GM23338 (cell line): ENCODE data around the gene CMC2. TPM values are rescaled to one million over a fixed set of nuclear protein-coding genes. Genes with fewer than 3 reads are reported as not detected.

Source experiments
- ATAC-seq: fragments of 200-7000 bp; cut with Tn5 transposase; 3 replicates; pipeline ENCODE4 v1.9.1; 2020
- DNase-seq: peaks from one replicate; pipeline ENCODE4 v3.0.0-alpha.2; 2015; ENCODE audit warnings: low spot score
- H2AFZ ChIP-seq: fragments of 200-600 bp; sonication (generic); 2 replicates; pipeline ENCODE4 v1.8.0; 2016; ENCODE audit warnings: antibody characterized with exemption, mild to moderate bottlenecking, moderate library complexity
- H3F3A ChIP-seq: fragments of 200-600 bp; sonication (generic); replicated peaks from 2 replicates; pipeline ENCODE4 v1.8.0; 2017; ENCODE audit warnings: antibody characterized with exemption, mixed run types, low read depth
- H3K27ac ChIP-seq: fragments of 200-600 bp; sonication (generic); 2 replicates; pipeline ENCODE4 v1.6.1; 2016; ENCODE audit warnings: low read depth
- H3K27me3 ChIP-seq: fragments of 200-600 bp; sonication (generic); 2 replicates; pipeline ENCODE4 v1.8.0; 2016; ENCODE audit warnings: mild to moderate bottlenecking, mixed run types, moderate library complexity; ENCODE audit not compliant: insufficient read depth
- H3K36me3 ChIP-seq: fragments of 200-600 bp; sonication (generic); 2 replicates; pipeline ENCODE4 v1.8.0; 2016; ENCODE audit warnings: mild to moderate bottlenecking; ENCODE audit not compliant: insufficient read depth
- H3K4me1 ChIP-seq: fragments of 200-600 bp; sonication (generic); 2 replicates; pipeline ENCODE4 v1.8.0; 2016; ENCODE audit warnings: mild to moderate bottlenecking, moderate library complexity; ENCODE audit not compliant: insufficient read depth
- H3K4me2 ChIP-seq: fragments of 200-600 bp; sonication (generic); 2 replicates; pipeline ENCODE4 v1.7.1; 2017; ENCODE audit warnings: mixed run types
- H3K4me3 ChIP-seq: fragments of 200-600 bp; sonication (generic); 2 replicates; pipeline ENCODE4 v1.6.1; 2016; ENCODE audit warnings: mixed run types
- H3K79me2 ChIP-seq: fragments of 200-600 bp; sonication (generic); replicated peaks from 2 replicates; pipeline ENCODE4 v1.8.0; 2017; ENCODE audit warnings: mild to moderate bottlenecking; ENCODE audit not compliant: insufficient read depth
- H3K9me2 ChIP-seq: fragments of 200-600 bp; sonication (generic); 2 replicates; pipeline ENCODE4 v1.8.0; 2017; ENCODE audit not compliant: insufficient read depth
- H4K20me1 ChIP-seq: fragments of 200-600 bp; sonication (generic); replicated peaks from 2 replicates; pipeline ENCODE4 v1.8.0; 2017; ENCODE audit warnings: mild to moderate bottlenecking; ENCODE audit not compliant: insufficient read depth
- H3K27ac Mint-ChIP-seq: 2 replicates; pipeline ENCODE4 v1.8.0; 2020; ENCODE audit warnings: inconsistent platforms, mild to moderate bottlenecking, moderate library complexity, mixed read lengths
- H3K27me3 Mint-ChIP-seq: 3 replicates; pipeline ENCODE4 v1.8.0; 2022; ENCODE audit warnings: low read depth, mild to moderate bottlenecking, moderate library complexity, mixed read lengths, inconsistent platforms; ENCODE audit not compliant: insufficient read depth, poor library complexity
- H3K36me3 Mint-ChIP-seq: 3 replicates; pipeline ENCODE4 v1.8.0; 2021; ENCODE audit warnings: low read depth, mild to moderate bottlenecking, inconsistent platforms, moderate library complexity, mixed read lengths
- H3K4me1 Mint-ChIP-seq: 3 replicates; pipeline ENCODE4 v1.8.0; 2020; ENCODE audit warnings: mild to moderate bottlenecking, inconsistent platforms, mixed read lengths
- H3K4me3 Mint-ChIP-seq: 3 replicates; pipeline ENCODE4 v1.8.0; 2021; ENCODE audit warnings: moderate library complexity, mild to moderate bottlenecking, inconsistent platforms, mixed read lengths
- H3K9me3 Mint-ChIP-seq: 3 replicates; pipeline ENCODE4 v1.8.0; 2020; ENCODE audit warnings: moderate library complexity, mild to moderate bottlenecking, inconsistent platforms, mixed read lengths
- NANOG ChIP-seq: IDR thresholded peaks from 2 replicates; pipeline ENCODE4 v1.6.1; 2016; ENCODE audit warnings: antibody characterized with exemption, borderline replicate concordance
- POLR2AphosphoS5 ChIP-seq: IDR thresholded peaks from 2 replicates; pipeline ENCODE4 v1.6.1; 2016; ENCODE audit warnings: antibody characterized with exemption, low read depth
- REST ChIP-seq: IDR thresholded peaks from one replicate; pipeline ENCODE4 v1.6.1; 2018; ENCODE audit warnings: antibody characterized with exemption; ENCODE audit not compliant: unreplicated experiment
- STAT1 ChIP-seq: IDR thresholded peaks from one replicate; pipeline ENCODE4 v1.6.1; 2016; ENCODE audit warnings: antibody characterized with exemption; ENCODE audit not compliant: unreplicated experiment
- ZNF331 ChIP-seq: fragments of 250-450 bp; sonication (Bioruptor Pico); IDR thresholded peaks from 2 replicates; pipeline ENCODE4 v1.5.0; 2020; ENCODE audit warnings: low read depth, mild to moderate bottlenecking, moderate library complexity
- polyA plus RNA-seq: library from polyadenylated mRNA; unstranded; fragments of >200 nt; fragmentation: Nextera tagmentation; extraction: Ambion mirVana; gene quantifications from 2 replicates; pipeline ENCODE4 v1.2.1, GENCODE V29; 2016
- total RNA-seq: library from RNA; depleted of rRNA; stranded (reverse); fragments of >200 nt; shearing (Covaris generic); gene quantifications from 2 replicates; pipeline ENCODE4 v1.2.3, GENCODE V29; 2014
- TF ChIP-seq, protein P1 (sequence below), 2 experiments: fragments of 200-600 bp in 1 of 2; sonication (generic) in 1 of 2; conservative IDR thresholded peaks; 2 replicates each; pipeline versions ENCODE4 v1.5.1 to v1.6.1; 2016 to 2017; ENCODE audit warnings: antibody characterized with exemption in 2 of 2, low read depth in 2 of 2, mild to moderate bottlenecking in 2 of 2, moderate library complexity in 1 of 2
- TF ChIP-seq, protein P2 (sequence below): IDR thresholded peaks from 2 replicates; pipeline ENCODE4 v1.6.1; 2016; ENCODE audit warnings: antibody characterized with exemption

The CMC2 gene
- total and polyA plus RNA-seq, 2 experiments from 2014 or later, result 35.7 to 211 TPM

DNA sequence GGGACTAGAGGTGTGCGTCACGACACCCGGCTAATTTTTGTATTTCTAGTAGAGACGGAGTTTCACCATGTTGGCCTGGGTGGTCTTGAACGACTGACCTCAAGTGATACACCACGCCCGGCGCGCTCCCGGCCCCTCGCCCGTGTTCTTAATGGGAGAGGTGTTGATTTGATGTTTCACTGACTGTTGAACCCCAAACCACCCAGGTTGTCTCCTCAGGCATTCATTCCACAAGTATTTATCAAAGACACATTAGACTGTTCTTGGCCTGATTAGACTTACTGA, 1.8 kb upstream of the CMC2 start (continued):
- TF ChIP-seq REST, result no peak
- TF ChIP-seq, protein P1, sequence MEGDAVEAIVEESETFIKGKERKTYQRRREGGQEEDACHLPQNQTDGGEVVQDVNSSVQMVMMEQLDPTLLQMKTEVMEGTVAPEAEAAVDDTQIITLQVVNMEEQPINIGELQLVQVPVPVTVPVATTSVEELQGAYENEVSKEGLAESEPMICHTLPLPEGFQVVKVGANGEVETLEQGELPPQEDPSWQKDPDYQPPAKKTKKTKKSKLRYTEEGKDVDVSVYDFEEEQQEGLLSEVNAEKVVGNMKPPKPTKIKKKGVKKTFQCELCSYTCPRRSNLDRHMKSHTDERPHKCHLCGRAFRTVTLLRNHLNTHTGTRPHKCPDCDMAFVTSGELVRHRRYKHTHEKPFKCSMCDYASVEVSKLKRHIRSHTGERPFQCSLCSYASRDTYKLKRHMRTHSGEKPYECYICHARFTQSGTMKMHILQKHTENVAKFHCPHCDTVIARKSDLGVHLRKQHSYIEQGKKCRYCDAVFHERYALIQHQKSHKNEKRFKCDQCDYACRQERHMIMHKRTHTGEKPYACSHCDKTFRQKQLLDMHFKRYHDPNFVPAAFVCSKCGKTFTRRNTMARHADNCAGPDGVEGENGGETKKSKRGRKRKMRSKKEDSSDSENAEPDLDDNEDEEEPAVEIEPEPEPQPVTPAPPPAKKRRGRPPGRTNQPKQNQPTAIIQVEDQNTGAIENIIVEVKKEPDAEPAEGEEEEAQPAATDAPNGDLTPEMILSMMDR (conservative IDR thresholded peaks at IDR 0.05; ENCODE audit: low read depth in 2 of 2), result no peak

DNA sequence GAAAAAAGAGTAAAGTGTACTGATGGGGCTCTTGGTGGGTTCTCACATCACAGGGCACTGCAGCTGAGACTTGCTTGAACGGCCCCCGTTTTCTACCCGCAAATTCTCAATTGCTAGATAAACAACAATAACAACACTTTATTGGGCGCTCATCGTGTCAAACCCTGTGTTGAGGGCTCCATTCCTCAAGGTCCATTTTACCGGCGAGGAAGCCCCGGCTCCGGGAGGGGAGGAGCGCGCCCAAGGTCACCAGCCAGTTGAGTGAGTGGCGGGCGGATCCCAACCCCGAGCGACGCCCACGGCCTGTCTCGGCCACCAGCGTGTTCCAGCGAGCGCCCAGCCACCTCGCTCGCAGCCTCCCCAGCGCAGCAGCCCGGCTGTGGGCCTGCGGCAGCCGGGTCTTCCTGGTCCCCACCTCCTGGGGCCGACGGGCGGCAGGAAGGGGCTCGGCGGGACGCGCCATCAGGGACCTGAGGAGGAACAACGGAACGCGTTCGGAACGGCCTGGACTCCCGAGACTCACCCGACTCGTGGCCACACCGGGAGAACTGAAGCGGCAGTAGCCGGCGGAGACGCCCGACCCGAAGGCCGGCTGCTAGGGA, 373 bp downstream of the CMC2 start:
- Mint-ChIP-seq H3K4me1 (peaks cover 22% of the 10 kb centered on the region), H3K27ac (peak overlapping the region; percentile 42), H3K9me3 (no peaks in the 10 kb centered on the region), H3K27me3 (peaks cover 7% of the 10 kb centered on the region), H3K4me3 (peak overlapping the region; percentile 98), H3K36me3 (peaks cover 10% of the 10 kb centered on the region; the same call in 2 of the 3 replicates)
- Histone ChIP-seq H3K4me2 (peak overlapping the region; percentile 89), H3K27me3 (no peaks in the 10 kb centered on the region), H3K79me2 (peaks cover 88% of the 10 kb centered on the region), H4K20me1 (peaks cover 4% of the 10 kb centered on the region; the same call in 1 of the 2 replicates), H3K36me3 (no peaks in the 10 kb centered on the region), H3K4me1 (peaks cover 7% of the 10 kb centered on the region), H3F3A (no peaks in the 10 kb centered on the region), H3K9me2 (no peaks in the 10 kb centered on the region), H2AFZ (peak overlapping the region; percentile 88; the same call in 1 of the 2 replicates), H3K4me3 (peak overlapping the region; percentile 91), H3K27ac (peak overlapping the region; percentile 99)
- TF ChIP-seq ZNF331 (CRISPR knock-in tag) (no peak), STAT1 (no peak), POLR2AphosphoS5 (no peak), REST (no peak), NANOG (no peak)
- TF ChIP-seq, protein P2, sequence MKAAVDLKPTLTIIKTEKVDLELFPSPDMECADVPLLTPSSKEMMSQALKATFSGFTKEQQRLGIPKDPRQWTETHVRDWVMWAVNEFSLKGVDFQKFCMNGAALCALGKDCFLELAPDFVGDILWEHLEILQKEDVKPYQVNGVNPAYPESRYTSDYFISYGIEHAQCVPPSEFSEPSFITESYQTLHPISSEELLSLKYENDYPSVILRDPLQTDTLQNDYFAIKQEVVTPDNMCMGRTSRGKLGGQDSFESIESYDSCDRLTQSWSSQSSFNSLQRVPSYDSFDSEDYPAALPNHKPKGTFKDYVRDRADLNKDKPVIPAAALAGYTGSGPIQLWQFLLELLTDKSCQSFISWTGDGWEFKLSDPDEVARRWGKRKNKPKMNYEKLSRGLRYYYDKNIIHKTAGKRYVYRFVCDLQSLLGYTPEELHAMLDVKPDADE, result no peak
- ATAC-seq (peak; percentile 41), DNase-seq (peak; percentile 46)
